ENCODE results near the gene PRKCZ.

GRCh38 chr1:2166695-2167094 lies 116.5 kb downstream of the PRKCZ start:
- no peak for TF ChIP-seq EZH2phosphoT487 (IDR thresholded peaks at IDR 0.05; ENCODE audit: borderline replicate concordance, low read depth, low read length)
- TF ChIP-seq, protein P1, sequence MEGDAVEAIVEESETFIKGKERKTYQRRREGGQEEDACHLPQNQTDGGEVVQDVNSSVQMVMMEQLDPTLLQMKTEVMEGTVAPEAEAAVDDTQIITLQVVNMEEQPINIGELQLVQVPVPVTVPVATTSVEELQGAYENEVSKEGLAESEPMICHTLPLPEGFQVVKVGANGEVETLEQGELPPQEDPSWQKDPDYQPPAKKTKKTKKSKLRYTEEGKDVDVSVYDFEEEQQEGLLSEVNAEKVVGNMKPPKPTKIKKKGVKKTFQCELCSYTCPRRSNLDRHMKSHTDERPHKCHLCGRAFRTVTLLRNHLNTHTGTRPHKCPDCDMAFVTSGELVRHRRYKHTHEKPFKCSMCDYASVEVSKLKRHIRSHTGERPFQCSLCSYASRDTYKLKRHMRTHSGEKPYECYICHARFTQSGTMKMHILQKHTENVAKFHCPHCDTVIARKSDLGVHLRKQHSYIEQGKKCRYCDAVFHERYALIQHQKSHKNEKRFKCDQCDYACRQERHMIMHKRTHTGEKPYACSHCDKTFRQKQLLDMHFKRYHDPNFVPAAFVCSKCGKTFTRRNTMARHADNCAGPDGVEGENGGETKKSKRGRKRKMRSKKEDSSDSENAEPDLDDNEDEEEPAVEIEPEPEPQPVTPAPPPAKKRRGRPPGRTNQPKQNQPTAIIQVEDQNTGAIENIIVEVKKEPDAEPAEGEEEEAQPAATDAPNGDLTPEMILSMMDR (conservative IDR thresholded peaks at IDR 0.05; ENCODE audit: low read length) = no peak
